K562 (cell line): Measurements from ENCODE around the gene RASGRP1.

ENCODE experiments used
- ELK1 ChIP-seq: sonication (generic); formaldehyde crosslinking; IDR thresholded peaks from 2 replicates; pipeline ENCODE4 v1.8.1; 2022; ENCODE audit warnings: missing genetic modification reagents
- ETS2 ChIP-seq: IDR thresholded peaks from 2 replicates; pipeline ENCODE4 v1.6.1; 2016; ENCODE audit warnings: borderline replicate concordance, missing genetic modification characterization, mild to moderate bottlenecking, moderate library complexity, missing compliant biosample characterization; ENCODE audit not compliant: poor library complexity, severe bottlenecking
- EZH2 ChIP-seq: IDR thresholded peaks from 2 replicates; pipeline ENCODE4 v1.6.1; 2012; ENCODE audit warnings: low read depth, mild to moderate bottlenecking, inconsistent platforms, low read length, borderline replicate concordance
- GABPA ChIP-seq: fragments of 200-800 bp; sonication (Bioruptor generic); conservative IDR thresholded peaks from 2 replicates; pipeline ENCODE4 v1.6.1; 2016; ENCODE audit warnings: low read depth, missing genetic modification characterization, missing compliant biosample characterization
- JUNB ChIP-seq: fragments of 450-650 bp; formaldehyde crosslinking; conservative IDR thresholded peaks from 2 replicates; pipeline ENCODE4 v1.4.0; 2020; ENCODE audit warnings: mild to moderate bottlenecking
- NFIC ChIP-seq: fragments of 450-650 bp; IDR thresholded peaks from 2 replicates; pipeline ENCODE4 v1.6.1; 2017; ENCODE audit warnings: mild to moderate bottlenecking, inconsistent platforms
- PCBP1 ChIP-seq: fragments of 200-400 bp; formaldehyde crosslinking; IDR thresholded peaks from 2 replicates; pipeline ENCODE4 v1.6.1; 2018; ENCODE audit warnings: mild to moderate bottlenecking, low read depth, low read length; ENCODE audit not compliant: poor library complexity, severe bottlenecking
- SP1 ChIP-seq: sonication (generic); formaldehyde crosslinking; IDR thresholded peaks from 2 replicates; pipeline ENCODE4 v1.8.1; 2022; ENCODE audit warnings: mild to moderate bottlenecking, missing genetic modification reagents
- USF1 ChIP-seq: sonication (generic); formaldehyde crosslinking; IDR thresholded peaks from 2 replicates; pipeline ENCODE4 v1.9.0; 2022; ENCODE audit warnings: mild to moderate bottlenecking, missing genetic modification reagents
- ZNF436 ChIP-seq: fragments of 250-450, 450-650 bp; sonication (Bioruptor Pico); formaldehyde crosslinking; IDR thresholded peaks from 2 replicates; pipeline ENCODE4 v1.7.0; 2020; ENCODE audit warnings: mild to moderate bottlenecking
- TF ChIP-seq, protein P1 (sequence below), 3 experiments: IDR thresholded peaks in 2 of 3; conservative IDR thresholded peaks in 1 of 3; 2 replicates each; pipeline ENCODE4 v1.5.1; 2011 to 2012; ENCODE audit warnings: low read length in 3 of 3, mild to moderate bottlenecking in 3 of 3, control low read depth in 2 of 3, improper control_type of control experiment in 1 of 3, inconsistent platforms in 1 of 3, low read depth in 1 of 3, mixed read lengths in 1 of 3, moderate library complexity in 1 of 3; ENCODE audit not compliant: insufficient read depth in 2 of 3

GRCh38 chr15:38612159-38612863 is 47.7 kb upstream of the RASGRP1 start:
- TF ChIP-seq NFIC (no peak), EZH2 (no peak), SP1 (no peak), ELK1 (CRISPR knock-in tag) (no peak), GABPA (tag) (no peak), USF1 (CRISPR knock-in tag) (no peak), JUNB (CRISPR knock-in tag) (no peak), ETS2 (no peak), PCBP1 (no peak), ZNF436 (CRISPR knock-in tag) (no peak)
- TF ChIP-seq, protein P1, sequence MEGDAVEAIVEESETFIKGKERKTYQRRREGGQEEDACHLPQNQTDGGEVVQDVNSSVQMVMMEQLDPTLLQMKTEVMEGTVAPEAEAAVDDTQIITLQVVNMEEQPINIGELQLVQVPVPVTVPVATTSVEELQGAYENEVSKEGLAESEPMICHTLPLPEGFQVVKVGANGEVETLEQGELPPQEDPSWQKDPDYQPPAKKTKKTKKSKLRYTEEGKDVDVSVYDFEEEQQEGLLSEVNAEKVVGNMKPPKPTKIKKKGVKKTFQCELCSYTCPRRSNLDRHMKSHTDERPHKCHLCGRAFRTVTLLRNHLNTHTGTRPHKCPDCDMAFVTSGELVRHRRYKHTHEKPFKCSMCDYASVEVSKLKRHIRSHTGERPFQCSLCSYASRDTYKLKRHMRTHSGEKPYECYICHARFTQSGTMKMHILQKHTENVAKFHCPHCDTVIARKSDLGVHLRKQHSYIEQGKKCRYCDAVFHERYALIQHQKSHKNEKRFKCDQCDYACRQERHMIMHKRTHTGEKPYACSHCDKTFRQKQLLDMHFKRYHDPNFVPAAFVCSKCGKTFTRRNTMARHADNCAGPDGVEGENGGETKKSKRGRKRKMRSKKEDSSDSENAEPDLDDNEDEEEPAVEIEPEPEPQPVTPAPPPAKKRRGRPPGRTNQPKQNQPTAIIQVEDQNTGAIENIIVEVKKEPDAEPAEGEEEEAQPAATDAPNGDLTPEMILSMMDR (IDR thresholded peaks at IDR 0.05 in 2 of 3, conservative IDR thresholded peaks at IDR 0.05 in 1 of 3; ENCODE audit: insufficient read depth in 2 of 3, low read depth in 1 of 3, low read length in 3 of 3), result no peak
